K562 (cell line): ENCODE measurements around the gene HOXD1. TPM values are rescaled to one million over a fixed set of nuclear protein-coding genes. Genes with fewer than 3 reads are reported as not detected.

Experiments used
- ELF2 ChIP-seq: fragments of 250-450 bp; sonication (Bioruptor Pico); IDR thresholded peaks from 2 replicates; pipeline ENCODE4 v1.5.0; 2021; ENCODE audit warnings: mild to moderate bottlenecking
- EP400 ChIP-seq: fragments of 450-650 bp; IDR thresholded peaks from 2 replicates; pipeline ENCODE4 v1.6.1; 2017; ENCODE audit warnings: antibody characterized with exemption, mild to moderate bottlenecking, moderate library complexity
- FOXA1 ChIP-seq: fragments of 450-650 bp; IDR thresholded peaks from 2 replicates; pipeline ENCODE4 v1.6.1; 2016; ENCODE audit warnings: mild to moderate bottlenecking, borderline replicate concordance
- HDAC2 ChIP-seq: fragments of 450-650 bp; IDR thresholded peaks from 2 replicates; pipeline ENCODE4 v1.6.1; 2016; ENCODE audit warnings: mild to moderate bottlenecking
- HNRNPL ChIP-seq: fragments of 200-400 bp; formaldehyde crosslinking; IDR thresholded peaks from 2 replicates; pipeline ENCODE4 v1.6.1; 2017; ENCODE audit warnings: low read depth, mild to moderate bottlenecking, low read length
- HNRNPUL1 ChIP-seq: fragments of 200-400 bp; formaldehyde crosslinking; IDR thresholded peaks from 2 replicates; pipeline ENCODE4 v1.6.1; 2017; ENCODE audit warnings: low read length
- KAT8 ChIP-seq: fragments of 450-650 bp; IDR thresholded peaks from 2 replicates; pipeline ENCODE4 v1.6.1; 2016; ENCODE audit warnings: low read depth, mild to moderate bottlenecking
- KDM2B ChIP-seq: fragments of 250-450 bp; sonication (Bioruptor Pico); IDR thresholded peaks from 2 replicates; pipeline ENCODE4 v1.8.0; 2021; ENCODE audit warnings: mild to moderate bottlenecking, moderate library complexity
- THRAP3 ChIP-seq: fragments of 450-650 bp; IDR thresholded peaks from 2 replicates; pipeline ENCODE4 v1.6.1; 2016; ENCODE audit warnings: mild to moderate bottlenecking, inconsistent platforms, borderline replicate concordance
- ZNF384 ChIP-seq: IDR thresholded peaks from 2 replicates; pipeline ENCODE4 v1.6.1; 2012; ENCODE audit warnings: low read depth, low read length, improper control_type of control experiment
- ZNF764 ChIP-seq: fragments of 250-450 bp; sonication (Bioruptor Pico); IDR thresholded peaks from 2 replicates; pipeline ENCODE4 v1.4.0; 2020; ENCODE audit warnings: low read depth, mild to moderate bottlenecking, moderate library complexity
- polyA plus RNA-seq, 8 experiments: library from polyadenylated mRNA; depleted of rRNA in 4 of 8; stranded (reverse) in 5 of 8; unstranded in 3 of 8; fragments of >200 nt; fragmentation: Nextera tagmentation in 2 of 8; fragmentation: Illumina TruSeq in 1 of 8; extraction: Ambion mirVana in 2 of 8; extraction: Trizol in 1 of 8; gene quantifications; 2 replicates each; pipeline versions ENCODE4 v1.2.1 to v1.2.3, GENCODE V29; 2011 to 2014; ENCODE audit warnings: inconsistent platforms in 1 of 8, missing spikeins in 1 of 8
- total RNA-seq, 7 experiments: library from RNA; depleted of rRNA in 6 of 7; stranded (reverse); fragments of >200 nt in 6 of 7; fragmentation: Illumina TruSeq in 2 of 7; extraction: Trizol in 2 of 7; gene quantifications; 2 replicates each; pipeline versions ENCODE4 v1.2.1 to v1.2.3, GENCODE V29; 2011 to 2021; ENCODE audit warnings: low replicate concordance in 1 of 7
- TF ChIP-seq, protein P1 (sequence below): fragments of 450-650 bp; formaldehyde crosslinking; IDR thresholded peaks from 2 replicates; pipeline ENCODE4 v1.4.0; 2020; ENCODE audit warnings: mild to moderate bottlenecking, moderate library complexity
- TF ChIP-seq, protein P2 (sequence below): fragments of 250-450 bp; sonication (Bioruptor Pico); IDR thresholded peaks from 2 replicates; pipeline ENCODE4 v1.8.0; 2021; ENCODE audit warnings: mild to moderate bottlenecking, moderate library complexity
- TF ChIP-seq, protein P3 (sequence below): sonication (generic); formaldehyde crosslinking; IDR thresholded peaks from 2 replicates; pipeline ENCODE4 v1.8.0; 2022; ENCODE audit warnings: missing genetic modification reagents, mild to moderate bottlenecking, borderline replicate concordance
- TF ChIP-seq, protein P4 (sequence below): fragments of 250-450 bp; sonication (Bioruptor Pico); IDR thresholded peaks from 2 replicates; pipeline ENCODE4 v1.4.0; 2020
- TF ChIP-seq, protein P5 (sequence below): sonication (generic); formaldehyde crosslinking; IDR thresholded peaks from 2 replicates; pipeline ENCODE4 v1.8.0; 2023; ENCODE audit warnings: mild to moderate bottlenecking, missing genetic modification reagents

Gene HOXD1
- total and polyA plus RNA-seq, 9 of the 15 experiments (the other 6 are each of a cell fraction or from before 2014, with no cell fraction given): not detected

DNA sequence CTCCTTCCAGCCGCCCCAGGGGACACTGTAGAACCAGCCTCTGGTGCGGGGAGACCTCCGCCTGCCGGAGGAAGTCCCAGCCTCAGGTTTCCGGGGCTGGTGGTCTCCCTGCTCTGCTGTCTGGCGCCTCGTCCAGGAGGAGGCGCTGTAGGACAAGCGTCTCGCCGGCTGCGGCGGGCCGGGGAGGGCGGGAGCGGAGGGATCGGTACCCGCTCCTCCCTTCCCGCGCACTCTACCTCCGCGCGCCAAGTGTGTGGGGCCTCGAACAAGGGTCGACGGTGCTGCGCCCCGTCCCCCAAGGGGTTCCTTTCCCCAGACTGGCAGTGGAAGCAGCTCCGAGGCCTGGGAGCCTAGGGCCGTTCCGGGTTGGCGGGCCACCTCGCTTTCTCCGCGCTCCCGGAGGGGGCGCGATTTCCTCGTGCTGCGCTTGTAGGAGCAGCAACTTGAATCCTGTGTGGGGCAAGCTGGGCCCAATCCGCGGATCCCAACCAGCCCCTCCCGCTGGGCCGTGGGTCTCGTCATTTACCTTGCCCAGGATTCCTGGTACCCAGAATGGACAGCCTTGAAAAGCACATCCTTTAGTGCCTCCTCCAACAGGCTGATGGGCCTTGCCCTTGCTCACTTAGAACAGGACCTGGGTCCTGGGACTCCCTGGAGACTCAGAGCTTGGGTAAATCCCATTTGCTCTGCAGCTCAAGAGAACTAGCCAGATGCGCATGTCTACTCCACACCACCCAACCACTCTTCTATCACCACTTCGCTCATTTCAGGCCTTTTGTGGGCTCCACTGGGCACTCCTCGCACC, 47.8 kb upstream of the HOXD1 start (continued):
- TF ChIP-seq, protein P1, sequence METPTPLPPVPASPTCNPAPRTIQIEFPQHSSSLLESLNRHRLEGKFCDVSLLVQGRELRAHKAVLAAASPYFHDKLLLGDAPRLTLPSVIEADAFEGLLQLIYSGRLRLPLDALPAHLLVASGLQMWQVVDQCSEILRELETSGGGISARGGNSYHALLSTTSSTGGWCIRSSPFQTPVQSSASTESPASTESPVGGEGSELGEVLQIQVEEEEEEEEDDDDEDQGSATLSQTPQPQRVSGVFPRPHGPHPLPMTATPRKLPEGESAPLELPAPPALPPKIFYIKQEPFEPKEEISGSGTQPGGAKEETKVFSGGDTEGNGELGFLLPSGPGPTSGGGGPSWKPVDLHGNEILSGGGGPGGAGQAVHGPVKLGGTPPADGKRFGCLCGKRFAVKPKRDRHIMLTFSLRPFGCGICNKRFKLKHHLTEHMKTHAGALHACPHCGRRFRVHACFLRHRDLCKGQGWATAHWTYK: 0 out of 2 replicates have a peak, but pooled peaks have one; percentile 25
- TF ChIP-seq KDM2B (CRISPR knock-in tag): no peak
- TF ChIP-seq, protein P2, sequence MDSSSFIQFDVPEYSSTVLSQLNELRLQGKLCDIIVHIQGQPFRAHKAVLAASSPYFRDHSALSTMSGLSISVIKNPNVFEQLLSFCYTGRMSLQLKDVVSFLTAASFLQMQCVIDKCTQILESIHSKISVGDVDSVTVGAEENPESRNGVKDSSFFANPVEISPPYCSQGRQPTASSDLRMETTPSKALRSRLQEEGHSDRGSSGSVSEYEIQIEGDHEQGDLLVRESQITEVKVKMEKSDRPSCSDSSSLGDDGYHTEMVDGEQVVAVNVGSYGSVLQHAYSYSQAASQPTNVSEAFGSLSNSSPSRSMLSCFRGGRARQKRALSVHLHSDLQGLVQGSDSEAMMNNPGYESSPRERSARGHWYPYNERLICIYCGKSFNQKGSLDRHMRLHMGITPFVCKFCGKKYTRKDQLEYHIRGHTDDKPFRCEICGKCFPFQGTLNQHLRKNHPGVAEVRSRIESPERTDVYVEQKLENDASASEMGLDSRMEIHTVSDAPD: no peak
- no peak for TF ChIP-seq HNRNPL
- TF ChIP-seq FOXA1: no peak
- TF ChIP-seq, protein P3, sequence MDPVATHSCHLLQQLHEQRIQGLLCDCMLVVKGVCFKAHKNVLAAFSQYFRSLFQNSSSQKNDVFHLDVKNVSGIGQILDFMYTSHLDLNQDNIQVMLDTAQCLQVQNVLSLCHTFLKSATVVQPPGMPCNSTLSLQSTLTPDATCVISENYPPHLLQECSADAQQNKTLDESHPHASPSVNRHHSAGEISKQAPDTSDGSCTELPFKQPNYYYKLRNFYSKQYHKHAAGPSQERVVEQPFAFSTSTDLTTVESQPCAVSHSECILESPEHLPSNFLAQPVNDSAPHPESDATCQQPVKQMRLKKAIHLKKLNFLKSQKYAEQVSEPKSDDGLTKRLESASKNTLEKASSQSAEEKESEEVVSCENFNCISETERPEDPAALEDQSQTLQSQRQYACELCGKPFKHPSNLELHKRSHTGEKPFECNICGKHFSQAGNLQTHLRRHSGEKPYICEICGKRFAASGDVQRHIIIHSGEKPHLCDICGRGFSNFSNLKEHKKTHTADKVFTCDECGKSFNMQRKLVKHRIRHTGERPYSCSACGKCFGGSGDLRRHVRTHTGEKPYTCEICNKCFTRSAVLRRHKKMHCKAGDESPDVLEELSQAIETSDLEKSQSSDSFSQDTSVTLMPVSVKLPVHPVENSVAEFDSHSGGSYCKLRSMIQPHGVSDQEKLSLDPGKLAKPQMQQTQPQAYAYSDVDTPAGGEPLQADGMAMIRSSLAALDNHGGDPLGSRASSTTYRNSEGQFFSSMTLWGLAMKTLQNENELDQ (CRISPR knock-in tag): no peak
- no peak for TF ChIP-seq KAT8
- TF ChIP-seq HNRNPUL1: no peak
- TF ChIP-seq, protein P4, sequence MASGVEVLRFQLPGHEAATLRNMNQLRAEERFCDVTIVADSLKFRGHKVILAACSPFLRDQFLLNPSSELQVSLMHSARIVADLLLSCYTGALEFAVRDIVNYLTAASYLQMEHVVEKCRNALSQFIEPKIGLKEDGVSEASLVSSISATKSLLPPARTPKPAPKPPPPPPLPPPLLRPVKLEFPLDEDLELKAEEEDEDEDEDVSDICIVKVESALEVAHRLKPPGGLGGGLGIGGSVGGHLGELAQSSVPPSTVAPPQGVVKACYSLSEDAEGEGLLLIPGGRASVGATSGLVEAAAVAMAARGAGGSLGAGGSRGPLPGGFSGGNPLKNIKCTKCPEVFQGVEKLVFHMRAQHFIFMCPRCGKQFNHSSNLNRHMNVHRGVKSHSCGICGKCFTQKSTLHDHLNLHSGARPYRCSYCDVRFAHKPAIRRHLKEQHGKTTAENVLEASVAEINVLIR (CRISPR knock-in tag): no peak
- TF ChIP-seq ZNF384: no peak
- no peak for TF ChIP-seq THRAP3
- TF ChIP-seq, protein P5, sequence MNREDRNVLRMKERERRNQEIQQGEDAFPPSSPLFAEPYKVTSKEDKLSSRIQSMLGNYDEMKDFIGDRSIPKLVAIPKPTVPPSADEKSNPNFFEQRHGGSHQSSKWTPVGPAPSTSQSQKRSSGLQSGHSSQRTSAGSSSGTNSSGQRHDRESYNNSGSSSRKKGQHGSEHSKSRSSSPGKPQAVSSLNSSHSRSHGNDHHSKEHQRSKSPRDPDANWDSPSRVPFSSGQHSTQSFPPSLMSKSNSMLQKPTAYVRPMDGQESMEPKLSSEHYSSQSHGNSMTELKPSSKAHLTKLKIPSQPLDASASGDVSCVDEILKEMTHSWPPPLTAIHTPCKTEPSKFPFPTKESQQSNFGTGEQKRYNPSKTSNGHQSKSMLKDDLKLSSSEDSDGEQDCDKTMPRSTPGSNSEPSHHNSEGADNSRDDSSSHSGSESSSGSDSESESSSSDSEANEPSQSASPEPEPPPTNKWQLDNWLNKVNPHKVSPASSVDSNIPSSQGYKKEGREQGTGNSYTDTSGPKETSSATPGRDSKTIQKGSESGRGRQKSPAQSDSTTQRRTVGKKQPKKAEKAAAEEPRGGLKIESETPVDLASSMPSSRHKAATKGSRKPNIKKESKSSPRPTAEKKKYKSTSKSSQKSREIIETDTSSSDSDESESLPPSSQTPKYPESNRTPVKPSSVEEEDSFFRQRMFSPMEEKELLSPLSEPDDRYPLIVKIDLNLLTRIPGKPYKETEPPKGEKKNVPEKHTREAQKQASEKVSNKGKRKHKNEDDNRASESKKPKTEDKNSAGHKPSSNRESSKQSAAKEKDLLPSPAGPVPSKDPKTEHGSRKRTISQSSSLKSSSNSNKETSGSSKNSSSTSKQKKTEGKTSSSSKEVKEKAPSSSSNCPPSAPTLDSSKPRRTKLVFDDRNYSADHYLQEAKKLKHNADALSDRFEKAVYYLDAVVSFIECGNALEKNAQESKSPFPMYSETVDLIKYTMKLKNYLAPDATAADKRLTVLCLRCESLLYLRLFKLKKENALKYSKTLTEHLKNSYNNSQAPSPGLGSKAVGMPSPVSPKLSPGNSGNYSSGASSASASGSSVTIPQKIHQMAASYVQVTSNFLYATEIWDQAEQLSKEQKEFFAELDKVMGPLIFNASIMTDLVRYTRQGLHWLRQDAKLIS (CRISPR knock-in tag): no peak
- no peak for TF ChIP-seq EP400
- TF ChIP-seq ZNF764 (CRISPR knock-in tag): peak; percentile 76; the same call in 1 of the 2 replicates
- no peak for TF ChIP-seq HDAC2
- TF ChIP-seq ELF2 (CRISPR knock-in tag): peak; percentile 73; the same call in 1 of the 2 replicates
